ACC112 (cell line): ENCODE data around the gene OR2C3.

ENCODE experiments used
- H2AFZ ChIP-seq: fragments of 200-600 bp; sonication (generic); one replicate; pipeline ENCODE4 v1.6.0; 2017; ENCODE audit warnings: antibody characterized with exemption, low read length; ENCODE audit not compliant: unreplicated experiment
- H3K27ac ChIP-seq: fragments of 200-600 bp; sonication (generic); 2 replicates; pipeline ENCODE4 v1.5.1; 2014; ENCODE audit warnings: low read depth, mild to moderate bottlenecking, antibody characterized with exemption, low read length, moderate library complexity
- H3K27me3 ChIP-seq: fragments of 200-600 bp; sonication (generic); 2 replicates; pipeline ENCODE4 v1.6.1; 2014; ENCODE audit warnings: mild to moderate bottlenecking, antibody characterized with exemption, low read length, moderate library complexity, mixed read lengths; ENCODE audit not compliant: insufficient read depth
- H3K36me3 ChIP-seq: fragments of 200-600 bp; sonication (generic); 2 replicates; pipeline ENCODE4 v1.6.1; 2016; ENCODE audit warnings: mild to moderate bottlenecking, antibody characterized with exemption, low read length, moderate library complexity, mixed read lengths; ENCODE audit not compliant: insufficient read depth
- H3K4me1 ChIP-seq: fragments of 200-600 bp; sonication (generic); one replicate; pipeline ENCODE4 v1.6.1; 2016; ENCODE audit warnings: low read length, mixed read lengths; ENCODE audit not compliant: insufficient read depth, unreplicated experiment, control insufficient read depth
- H3K4me3 ChIP-seq: fragments of 200-600 bp; sonication (generic); 2 replicates; pipeline ENCODE4 v1.5.1; 2014; ENCODE audit warnings: mild to moderate bottlenecking, low read depth, low read length
- H3K79me2 ChIP-seq: fragments of 200-600 bp; sonication (generic); one replicate; pipeline ENCODE4 v1.6.0; 2016; ENCODE audit warnings: low read length; ENCODE audit not compliant: control insufficient read depth, unreplicated experiment, insufficient read depth

Gene OR2C3

DNA sequence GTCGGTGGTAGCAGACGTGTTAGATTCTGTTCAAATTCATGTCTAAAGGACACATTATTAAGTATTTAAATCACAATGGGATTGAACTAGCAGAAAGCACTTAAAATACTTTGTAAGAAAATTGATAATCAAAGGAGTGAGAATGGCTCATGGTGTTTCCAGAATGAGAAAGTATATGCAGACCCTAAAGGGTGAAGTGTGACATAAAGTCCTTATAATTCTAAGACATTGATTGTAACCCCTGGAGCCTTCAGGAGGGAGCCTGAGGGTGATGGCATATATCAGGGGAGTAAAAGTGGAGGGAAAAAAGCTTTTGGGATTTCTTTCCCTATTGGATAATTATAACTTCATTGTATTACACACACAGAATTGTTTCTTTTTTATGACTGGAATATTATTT lies at the start of gene OR2C3:
TSS of gene OR2C3 (minus strand) at position 101 of the 400 bp plus-strand sequence. CDS start 3,929 bp downstream, outside the sequence.
- no peaks in the 10 kb centered on the region for H3K27me3 ChIP-seq
- no peak within 1 kb of the TSS for H3K27ac ChIP-seq
- no peak within 1 kb of the TSS for H3K4me3 ChIP-seq
- no peaks in the 10 kb centered on the region for H3K4me1 ChIP-seq
- H3K36me3 ChIP-seq: no peaks in the 10 kb centered on the region
- H2AFZ ChIP-seq: no peak within 1 kb of the TSS
- H3K79me2 ChIP-seq: no peaks in the 10 kb centered on the region

DNA sequence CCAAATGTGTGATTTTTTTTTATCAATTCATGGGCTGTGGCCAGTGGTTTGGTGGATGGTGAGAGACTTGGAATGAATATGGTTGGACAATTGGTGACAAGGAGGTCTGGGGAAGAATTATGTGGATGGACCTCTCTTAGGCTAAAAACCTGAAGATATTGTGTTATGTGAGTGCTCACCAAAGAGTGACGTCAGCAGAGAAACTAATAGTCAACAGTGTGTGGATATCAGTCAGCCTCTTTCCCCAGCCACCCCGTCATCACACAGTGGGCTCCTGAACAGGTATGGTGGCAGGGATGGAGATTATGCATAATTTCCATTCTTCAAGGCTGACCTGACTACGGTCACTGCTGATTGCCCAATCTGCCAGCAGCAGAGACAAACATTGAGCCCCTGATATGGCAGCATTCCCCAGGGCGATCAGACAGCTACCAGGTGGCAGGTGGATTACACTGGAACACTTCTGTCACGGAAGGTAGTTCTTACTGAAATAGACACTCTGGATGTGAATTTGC lies 42.8 kb upstream of the OR2C3 start:
- Histone ChIP-seq H3K79me2 (no peaks in the 10 kb centered on the region), H2AFZ (no peak overlapping the region), H3K36me3 (no peaks in the 10 kb centered on the region), H3K27me3 (no peaks in the 10 kb centered on the region), H3K4me3 (no peak overlapping the region), H3K4me1 (no peaks in the 10 kb centered on the region), H3K27ac (no peak overlapping the region)

DNA sequence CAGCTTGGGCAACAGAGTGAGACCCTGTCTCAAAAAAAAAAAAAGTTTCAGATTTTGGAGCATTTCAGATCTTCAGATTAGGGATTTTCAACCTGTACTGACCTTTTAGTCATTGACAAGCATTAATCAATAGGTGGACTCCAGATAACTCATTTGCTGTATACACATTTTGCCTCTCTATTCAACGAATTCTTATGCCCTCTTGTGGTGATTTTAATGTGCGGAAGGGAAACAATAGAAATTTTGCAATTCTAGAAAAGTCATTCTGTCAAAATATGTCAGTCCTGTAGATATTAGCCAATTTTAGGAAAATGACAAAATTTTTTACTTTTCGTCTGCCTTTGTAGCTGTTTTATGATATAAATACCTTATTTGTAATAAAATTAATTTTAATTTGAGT lies 40.3 kb upstream of the OR2C3 start:
- Histone ChIP-seq H3K79me2 (no peaks in the 10 kb centered on the region), H3K27ac (no peak overlapping the region), H3K27me3 (no peaks in the 10 kb centered on the region), H3K4me1 (no peaks in the 10 kb centered on the region), H2AFZ (no peak overlapping the region), H3K4me3 (no peak overlapping the region), H3K36me3 (no peaks in the 10 kb centered on the region)

DNA sequence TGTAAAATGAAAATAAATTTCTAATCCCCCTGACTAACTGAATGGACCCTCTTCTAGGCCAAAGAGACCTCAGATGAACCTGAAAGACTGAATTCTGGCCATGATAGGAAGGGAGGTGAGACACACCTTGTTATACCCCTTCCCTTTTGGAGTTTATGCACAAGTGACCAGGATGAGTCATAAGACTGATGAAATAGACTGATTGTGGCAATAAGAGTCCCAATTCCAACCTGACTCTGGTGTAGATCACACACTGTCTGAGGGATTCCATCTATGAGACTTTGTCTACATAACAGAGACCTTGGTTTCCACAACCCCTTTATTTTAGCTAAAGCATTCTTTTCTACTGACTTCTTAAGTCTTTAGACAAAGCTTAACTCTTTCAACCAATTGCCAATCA lies 38.4 kb upstream of the OR2C3 start:
- H3K4me1 ChIP-seq: no peaks in the 10 kb centered on the region
- no peak overlapping the region for H2AFZ ChIP-seq
- H3K79me2 ChIP-seq: no peaks in the 10 kb centered on the region
- no peaks in the 10 kb centered on the region for H3K36me3 ChIP-seq
- no peak overlapping the region for H3K4me3 ChIP-seq
- no peak overlapping the region for H3K27ac ChIP-seq
- H3K27me3 ChIP-seq: no peaks in the 10 kb centered on the region

DNA sequence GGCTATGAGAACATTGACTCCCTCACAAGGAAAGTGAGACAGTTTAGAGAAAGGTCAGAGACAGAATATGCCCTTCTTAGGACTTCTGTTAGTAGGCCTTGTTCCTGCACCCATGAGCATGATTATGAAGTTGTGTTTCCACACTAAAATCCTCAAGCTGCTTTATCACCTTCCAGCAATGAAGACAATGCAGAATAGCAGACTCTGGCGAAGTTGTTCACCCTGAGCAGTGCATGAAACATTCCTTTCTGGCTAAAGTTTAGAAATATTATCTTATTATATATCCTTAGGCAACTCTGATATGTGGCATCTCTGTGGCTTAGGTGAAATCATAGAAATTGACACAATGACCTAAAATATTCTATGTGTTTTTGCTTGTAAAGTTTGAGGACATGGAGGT lies 38.0 kb upstream of the OR2C3 start:
- Histone ChIP-seq H2AFZ (no peak overlapping the region), H3K4me1 (no peaks in the 10 kb centered on the region), H3K36me3 (no peaks in the 10 kb centered on the region), H3K27ac (no peak overlapping the region), H3K4me3 (no peak overlapping the region), H3K79me2 (no peaks in the 10 kb centered on the region), H3K27me3 (no peaks in the 10 kb centered on the region)

DNA sequence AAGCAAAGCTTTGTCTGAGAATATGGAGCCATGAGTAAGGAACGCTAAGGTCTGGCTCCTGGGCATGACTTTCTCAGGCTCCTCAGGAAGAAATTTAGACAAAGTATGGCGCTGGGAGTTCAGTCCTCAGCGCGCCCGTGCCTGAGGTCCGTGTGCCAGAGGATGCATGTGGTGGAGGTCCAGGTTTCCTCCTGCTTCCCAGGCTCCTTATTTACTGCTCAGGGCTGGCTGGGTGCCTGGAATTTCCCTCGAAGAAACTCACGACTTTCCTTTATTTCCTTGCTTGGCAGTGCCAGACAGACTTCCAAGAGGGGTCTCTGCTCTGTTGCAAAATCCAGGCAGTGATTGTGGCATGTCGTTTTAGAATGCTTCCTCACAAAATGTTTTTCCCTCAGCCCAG lies 26.0 kb upstream of the OR2C3 start:
- no peaks in the 10 kb centered on the region for H3K4me1 ChIP-seq
- H3K79me2 ChIP-seq: no peaks in the 10 kb centered on the region
- no peaks in the 10 kb centered on the region for H3K36me3 ChIP-seq
- no peak overlapping the region for H3K4me3 ChIP-seq
- no peaks in the 10 kb centered on the region for H3K27me3 ChIP-seq
- no peak overlapping the region for H3K27ac ChIP-seq
- no peak overlapping the region for H2AFZ ChIP-seq

DNA sequence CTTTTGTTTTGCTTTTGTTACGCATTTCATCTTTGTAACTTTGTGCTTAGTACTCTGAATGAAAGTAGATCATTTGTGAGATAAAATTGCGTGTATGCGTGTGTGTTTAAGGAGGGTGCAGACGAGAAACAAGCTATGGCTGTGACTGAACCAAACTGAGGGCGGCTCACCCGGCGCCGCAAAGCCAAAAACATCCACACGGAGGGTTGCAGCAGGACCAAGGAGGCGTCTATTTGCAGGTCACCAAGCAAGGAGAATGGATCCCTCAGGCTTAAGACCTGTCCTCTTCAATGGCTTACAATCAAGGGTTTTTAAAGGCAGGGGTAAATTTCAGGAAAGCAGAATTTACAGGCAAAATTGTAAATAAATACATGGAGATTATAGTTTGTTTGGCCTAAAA lies 25.5 kb upstream of the OR2C3 start:
- Histone ChIP-seq H3K4me3 (no peak overlapping the region), H3K79me2 (no peaks in the 10 kb centered on the region), H3K36me3 (no peaks in the 10 kb centered on the region), H2AFZ (no peak overlapping the region), H3K4me1 (no peaks in the 10 kb centered on the region), H3K27ac (no peak overlapping the region), H3K27me3 (no peaks in the 10 kb centered on the region)

DNA sequence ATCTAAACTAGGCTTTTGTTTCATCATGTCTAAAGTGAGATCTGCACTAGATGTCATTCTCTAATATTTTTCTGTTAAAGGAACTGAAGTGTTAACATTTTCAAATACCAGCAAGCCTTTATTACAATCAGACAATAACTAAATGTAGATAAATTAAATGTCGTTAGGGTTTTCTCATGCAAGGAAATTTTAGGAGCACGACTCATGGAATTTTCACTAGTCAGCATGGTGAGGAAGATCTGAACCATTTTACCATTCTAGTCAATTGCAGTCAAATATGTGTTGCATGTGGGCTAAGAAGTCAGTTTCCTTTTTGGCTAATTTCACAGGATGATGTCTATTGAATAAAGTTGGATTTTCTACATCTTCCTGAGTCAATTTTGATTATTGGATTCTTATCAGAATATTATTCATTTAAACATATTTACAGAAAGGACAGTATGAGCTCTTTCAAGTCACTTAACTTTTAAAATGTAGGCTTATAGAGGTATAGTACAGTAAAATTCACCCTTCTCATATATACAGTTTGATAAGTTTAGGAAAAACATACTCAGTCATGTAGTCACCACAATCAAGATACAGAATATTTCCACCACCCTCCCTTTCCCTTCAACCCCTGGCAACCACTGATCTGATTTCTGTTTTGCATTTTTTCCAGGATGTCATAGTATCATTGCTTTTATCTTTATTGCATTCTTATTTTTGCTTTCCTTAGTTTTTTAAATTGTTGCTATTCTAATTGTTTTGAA lies 21.9 kb upstream of the OR2C3 start:
- no peaks in the 10 kb centered on the region for H3K4me1 ChIP-seq
- no peaks in the 10 kb centered on the region for H3K27me3 ChIP-seq
- H2AFZ ChIP-seq: no peak overlapping the region
- H3K27ac ChIP-seq: no peak overlapping the region
- no peak overlapping the region for H3K4me3 ChIP-seq
- no peaks in the 10 kb centered on the region for H3K36me3 ChIP-seq
- H3K79me2 ChIP-seq: no peaks in the 10 kb centered on the region

DNA sequence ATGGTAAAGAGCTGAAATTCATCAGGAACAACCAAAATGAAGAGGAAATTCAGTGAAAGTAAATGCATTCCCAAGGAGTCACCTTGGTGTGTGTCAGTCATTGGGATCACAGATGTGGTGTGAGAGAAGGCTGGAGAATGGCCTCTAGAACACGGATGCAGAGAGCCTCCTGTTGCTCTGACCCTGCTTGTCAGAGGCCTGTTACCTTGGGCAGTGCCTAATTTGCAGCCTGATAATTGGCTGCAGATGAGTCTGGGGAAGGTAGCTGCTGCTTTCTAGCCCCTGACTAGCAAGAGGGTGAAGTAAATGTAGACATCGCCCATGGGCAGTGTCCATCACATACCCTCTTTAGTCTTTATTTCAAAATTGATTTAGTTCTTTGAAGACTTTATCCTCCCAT lies 16.0 kb upstream of the OR2C3 start:
- Histone ChIP-seq H3K4me3 (no peak overlapping the region), H3K27me3 (no peaks in the 10 kb centered on the region), H3K36me3 (no peaks in the 10 kb centered on the region), H3K4me1 (no peaks in the 10 kb centered on the region), H2AFZ (no peak overlapping the region), H3K79me2 (no peaks in the 10 kb centered on the region), H3K27ac (no peak overlapping the region)

DNA sequence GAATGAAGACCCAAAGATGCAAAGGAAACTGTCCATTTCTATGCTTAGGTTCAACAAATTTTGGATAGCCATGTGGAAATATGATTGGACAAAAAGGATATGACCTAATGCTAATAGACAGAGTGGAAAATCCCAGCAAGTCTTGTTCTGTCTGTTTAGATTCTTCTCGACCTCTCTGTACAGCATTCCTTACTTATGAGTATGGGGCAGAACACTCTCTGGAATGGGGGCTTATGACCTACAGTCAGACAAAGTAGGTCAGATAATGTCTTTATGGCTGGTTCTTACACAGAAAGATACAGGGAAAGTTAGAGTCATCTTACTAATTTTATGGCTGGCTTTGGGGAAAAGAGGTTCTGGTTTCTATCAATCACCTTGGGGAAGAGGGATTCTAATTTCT lies 15.5 kb upstream of the OR2C3 start:
- H3K27me3 ChIP-seq: no peaks in the 10 kb centered on the region
- no peak overlapping the region for H3K4me3 ChIP-seq
- H3K79me2 ChIP-seq: no peaks in the 10 kb centered on the region
- no peaks in the 10 kb centered on the region for H3K36me3 ChIP-seq
- no peak overlapping the region for H2AFZ ChIP-seq
- H3K4me1 ChIP-seq: no peaks in the 10 kb centered on the region
- no peak overlapping the region for H3K27ac ChIP-seq

DNA sequence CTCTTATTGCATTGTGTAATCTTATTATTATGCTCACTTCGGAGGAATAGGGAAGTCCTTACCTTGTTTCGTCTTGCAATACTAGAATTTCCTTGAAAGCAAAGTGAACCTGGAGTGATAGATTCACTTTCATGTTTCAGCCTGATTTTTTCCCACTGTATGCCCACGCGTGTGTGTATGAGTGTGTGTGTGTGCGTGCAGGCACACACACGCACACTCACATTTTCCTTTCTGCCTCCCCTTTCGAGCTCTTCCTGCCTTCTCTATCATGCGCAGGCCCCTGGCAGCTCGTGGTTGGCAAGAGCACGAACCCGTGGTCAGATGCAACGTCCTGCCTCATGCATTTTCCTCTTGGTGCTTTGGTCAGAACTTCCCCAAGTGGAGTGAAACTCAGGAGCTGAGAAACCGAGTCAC lies 12.5 kb upstream of the OR2C3 start, which contains the start of gene GCSAML:
TSS of gene GCSAML (plus strand) at position 366 of the 414 bp plus-strand sequence. CDS start 58 bp downstream, outside the sequence.
- Histone ChIP-seq H3K4me3 (no peak within 1 kb of the TSS), H2AFZ (no peak within 1 kb of the TSS), H3K79me2 (no peaks in the 10 kb centered on the region), H3K36me3 (no peaks in the 10 kb centered on the region), H3K27ac (no peak within 1 kb of the TSS), H3K4me1 (no peaks in the 10 kb centered on the region), H3K27me3 (no peaks in the 10 kb centered on the region)
